GM12864 (cell line): ENCODE results near the gene CHRDL2.

Source experiments
- DNase-seq: peaks from one replicate; pipeline ENCODE4 v3.0.0-alpha.2; 2011; ENCODE audit warnings: low read depth
- H3K4me3 ChIP-seq: 2 replicates; pipeline ENCODE4 v1.5.1; 2011; ENCODE audit warnings: mild to moderate bottlenecking, low read depth, low read length, control low read depth
- TF ChIP-seq, protein P1 (sequence below): IDR thresholded peaks from 2 replicates; pipeline ENCODE4 v1.5.1; 2011; ENCODE audit warnings: low read depth, mild to moderate bottlenecking, moderate library complexity, low read length, control low read depth, inconsistent platforms; ENCODE audit errors: missing control alignments

The CHRDL2 gene

GRCh38 chr11:74714904-74715303, 16.3 kb downstream of the CHRDL2 start:
- H3K4me3 ChIP-seq: no peak overlapping the region
- DNase-seq: no peak
- TF ChIP-seq, protein P1, sequence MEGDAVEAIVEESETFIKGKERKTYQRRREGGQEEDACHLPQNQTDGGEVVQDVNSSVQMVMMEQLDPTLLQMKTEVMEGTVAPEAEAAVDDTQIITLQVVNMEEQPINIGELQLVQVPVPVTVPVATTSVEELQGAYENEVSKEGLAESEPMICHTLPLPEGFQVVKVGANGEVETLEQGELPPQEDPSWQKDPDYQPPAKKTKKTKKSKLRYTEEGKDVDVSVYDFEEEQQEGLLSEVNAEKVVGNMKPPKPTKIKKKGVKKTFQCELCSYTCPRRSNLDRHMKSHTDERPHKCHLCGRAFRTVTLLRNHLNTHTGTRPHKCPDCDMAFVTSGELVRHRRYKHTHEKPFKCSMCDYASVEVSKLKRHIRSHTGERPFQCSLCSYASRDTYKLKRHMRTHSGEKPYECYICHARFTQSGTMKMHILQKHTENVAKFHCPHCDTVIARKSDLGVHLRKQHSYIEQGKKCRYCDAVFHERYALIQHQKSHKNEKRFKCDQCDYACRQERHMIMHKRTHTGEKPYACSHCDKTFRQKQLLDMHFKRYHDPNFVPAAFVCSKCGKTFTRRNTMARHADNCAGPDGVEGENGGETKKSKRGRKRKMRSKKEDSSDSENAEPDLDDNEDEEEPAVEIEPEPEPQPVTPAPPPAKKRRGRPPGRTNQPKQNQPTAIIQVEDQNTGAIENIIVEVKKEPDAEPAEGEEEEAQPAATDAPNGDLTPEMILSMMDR: no peak

GRCh38 chr11:74713686-74714085, 17.5 kb downstream of the CHRDL2 start:
- H3K4me3 ChIP-seq: no peak overlapping the region
- TF ChIP-seq, protein P1: no peak
- no peak for DNase-seq

- no peak for DNase-seq
- TF ChIP-seq, protein P1: no peak
- no peak overlapping the region for H3K4me3 ChIP-seq
These were observed 20.8 kb downstream of the CHRDL2 start for GRCh38 chr11:74710281-74710938.

- no peak overlapping the region for H3K4me3 ChIP-seq
- DNase-seq: no peak
- TF ChIP-seq, protein P1: no peak
These were observed 22.1 kb downstream of the CHRDL2 start for GRCh38 chr11:74709175-74709574.

DNA sequence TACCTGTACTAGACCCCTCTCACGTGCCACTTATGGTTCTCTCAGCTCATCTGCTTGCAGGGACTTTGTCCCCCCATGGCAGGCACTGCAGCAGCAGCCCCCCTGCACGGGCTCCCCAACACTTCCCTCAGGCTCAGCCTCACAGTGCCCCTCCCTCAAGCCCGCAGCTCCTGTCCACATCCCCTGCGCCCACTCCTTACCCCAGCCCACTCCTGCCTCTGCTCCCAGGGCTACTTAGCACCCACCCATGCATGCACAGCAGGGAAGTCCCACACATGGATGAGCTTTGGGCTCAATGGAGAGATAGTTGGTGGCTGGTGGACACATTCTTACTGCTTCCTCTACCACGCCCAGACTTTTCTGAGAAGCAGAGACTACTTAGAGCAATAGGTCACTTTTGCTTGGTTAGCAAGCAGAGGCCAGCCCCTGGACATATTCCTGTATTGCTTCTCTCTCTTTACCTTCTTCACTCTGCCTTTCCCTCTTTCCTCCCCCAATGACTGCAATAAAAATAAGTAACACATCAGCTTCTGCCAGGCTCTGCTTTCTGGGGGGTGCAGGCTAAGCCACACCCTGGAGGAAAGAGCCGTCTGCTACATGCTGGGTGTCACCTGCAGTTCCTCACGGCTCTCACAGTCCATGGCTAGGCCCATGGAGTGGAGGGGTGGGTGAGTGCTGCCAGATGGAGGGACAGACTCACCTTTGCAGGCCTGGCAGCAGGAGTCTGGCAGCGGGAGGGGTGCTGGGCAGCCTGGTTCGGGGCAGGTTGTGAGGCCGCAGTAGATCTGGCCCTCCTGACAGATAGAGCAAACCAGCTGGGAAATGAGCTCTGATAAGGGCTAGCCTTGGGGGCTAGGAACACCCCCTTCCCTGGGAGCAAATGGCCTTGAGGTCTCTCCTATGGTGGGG, 23.4 kb downstream of the CHRDL2 start:
- TF ChIP-seq, protein P1: no peak
- H3K4me3 ChIP-seq: no peak overlapping the region
- no peak for DNase-seq

DNA sequence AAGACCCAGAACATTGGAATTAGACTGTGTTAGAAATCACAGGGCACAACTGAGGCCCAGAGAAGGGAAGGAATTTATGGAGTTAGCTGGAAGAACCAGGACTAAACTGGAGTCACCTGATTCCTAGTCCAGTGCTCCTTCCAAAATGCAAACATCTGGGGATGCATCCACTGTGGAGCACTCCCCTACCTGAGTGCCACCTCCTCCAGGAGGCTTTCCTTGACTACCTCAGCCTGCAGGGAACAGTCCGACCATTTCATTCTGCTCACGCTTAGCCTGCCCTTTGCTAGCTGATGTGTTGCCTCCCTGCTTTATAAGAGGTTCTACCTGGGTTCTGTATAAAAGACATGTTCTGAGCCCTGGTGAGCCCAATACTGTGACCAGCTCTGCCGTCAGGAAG, 24.0 kb downstream of the CHRDL2 start:
- no peak overlapping the region for H3K4me3 ChIP-seq
- no peak for DNase-seq
- TF ChIP-seq, protein P1: no peak
